ENCODE results near the gene WT1. TPM values are rescaled to one million over a fixed set of nuclear protein-coding genes. Genes with fewer than 3 reads are reported as not detected.

The WT1 gene
- total RNA-seq, 1 donor from 2014 or later: not detected

- Histone ChIP-seq H3K9me3 (ENCODE audit: low read depth) (no peaks in the 10 kb centered on the region), H3K9ac (no peak overlapping the region), H3K36me3 (no peaks in the 10 kb centered on the region), H3K27ac (no peak overlapping the region), H3F3A (ENCODE audit: low read depth) (peaks cover 9% of the 10 kb centered on the region), H3K79me2 (ENCODE audit: low read depth) (no peaks in the 10 kb centered on the region), H4K20me1 (ENCODE audit: low read depth) (peaks cover 51% of the 10 kb centered on the region), H3K4me1 (peaks cover 4% of the 10 kb centered on the region), H2AFZ (replicated peaks) (no peak overlapping the region), H3K4me3 (no peak overlapping the region), H3K27me3 (peaks cover 100% of the 10 kb centered on the region), H3K4me2 (no peak overlapping the region)
- no peaks in the 10 kb centered on the region for H3K9me3 Mint-ChIP-seq
- no peak overlapping the region for H3K27ac Mint-ChIP-seq
- H3K4me1 Mint-ChIP-seq: peaks cover 9% of the 10 kb centered on the region
- DNase-seq (ENCODE audit: low spot score): no peak
- peak overlapping the region; percentile 22 for H3K4me3 Mint-ChIP-seq
- H3K36me3 Mint-ChIP-seq: no peaks in the 10 kb centered on the region
- H3K27me3 Mint-ChIP-seq (ENCODE audit: insufficient read depth, low read depth): peaks cover 83% of the 10 kb centered on the region
- TF ChIP-seq EZH2 (IDR thresholded peaks at IDR 0.05) (no peak), CTCF (IDR thresholded peaks at IDR 0.05) (no peak), EZH2phosphoT487 (IDR thresholded peaks at IDR 0.05) (no peak)
Observed at GRCh38 chr11:32425761-32426160, 9.6 kb downstream of the WT1 start.

GRCh38 chr11:32422545-32422944, 12.8 kb downstream of the WT1 start:
- Histone ChIP-seq H3K4me3 (no peak overlapping the region), H3K79me2 (ENCODE audit: low read depth) (no peaks in the 10 kb centered on the region), H3K4me2 (no peak overlapping the region), H3K9ac (no peak overlapping the region), H3K36me3 (no peaks in the 10 kb centered on the region), H3K4me1 (no peaks in the 10 kb centered on the region), H2AFZ (replicated peaks) (no peak overlapping the region), H3F3A (ENCODE audit: low read depth) (peaks cover under 1% of the 10 kb centered on the region), H4K20me1 (ENCODE audit: low read depth) (peaks cover 19% of the 10 kb centered on the region), H3K9me3 (ENCODE audit: low read depth) (no peaks in the 10 kb centered on the region), H3K27ac (no peak overlapping the region), H3K27me3 (peaks cover 93% of the 10 kb centered on the region)
- Mint-ChIP-seq H3K27me3 (ENCODE audit: insufficient read depth, low read depth) (peaks cover 54% of the 10 kb centered on the region), H3K36me3 (no peaks in the 10 kb centered on the region), H3K4me1 (peaks cover 18% of the 10 kb centered on the region), H3K9me3 (no peaks in the 10 kb centered on the region), H3K27ac (no peak overlapping the region), H3K4me3 (no peak overlapping the region)
- no peak for TF ChIP-seq EZH2 (IDR thresholded peaks at IDR 0.05)
- no peak for TF ChIP-seq EZH2phosphoT487 (IDR thresholded peaks at IDR 0.05)
- TF ChIP-seq CTCF (IDR thresholded peaks at IDR 0.05): no peak
- no peak for DNase-seq (ENCODE audit: low spot score)

- no peak overlapping the region for H3K4me2 ChIP-seq
- H3K9me3 ChIP-seq (ENCODE audit: low read depth): no peaks in the 10 kb centered on the region
- H3K36me3 ChIP-seq: no peaks in the 10 kb centered on the region
- Mint-ChIP-seq H3K4me3 (no peak overlapping the region), H3K9me3 (no peaks in the 10 kb centered on the region), H3K4me1 (peaks cover 16% of the 10 kb centered on the region), H3K27ac (no peak overlapping the region), H3K27me3 (ENCODE audit: insufficient read depth, low read depth) (peaks cover 49% of the 10 kb centered on the region), H3K36me3 (no peaks in the 10 kb centered on the region)
- H3K4me3 ChIP-seq: no peak overlapping the region
- H3K9ac ChIP-seq: no peak overlapping the region
- H3K79me2 ChIP-seq (ENCODE audit: low read depth): no peaks in the 10 kb centered on the region
- H3K4me1 ChIP-seq: no peaks in the 10 kb centered on the region
- peaks cover 93% of the 10 kb centered on the region for H3K27me3 ChIP-seq
- peaks cover 14% of the 10 kb centered on the region for H4K20me1 ChIP-seq (ENCODE audit: low read depth)
- DNase-seq (ENCODE audit: low spot score): no peak
- H2AFZ ChIP-seq (replicated peaks): no peak overlapping the region
- no peak for TF ChIP-seq EZH2 (IDR thresholded peaks at IDR 0.05)
- no peak for TF ChIP-seq EZH2phosphoT487 (IDR thresholded peaks at IDR 0.05)
- TF ChIP-seq CTCF (IDR thresholded peaks at IDR 0.05): no peak
- no peak overlapping the region for H3K27ac ChIP-seq
- no peaks in the 10 kb centered on the region for H3F3A ChIP-seq (ENCODE audit: low read depth)
Observed at GRCh38 chr11:32421992-32422391, 13.3 kb downstream of the WT1 start.
